ENCODE measurements around the gene TNFAIP8L1.
"Not testable (repeated sequence)": the region's sequence is repeated elsewhere in the genome, so short reads cannot be mapped to it uniquely, and the experiment has no call there.

TNFAIP8L1 gene

GRCh38 chr19:4638828-4639530, at the start of gene TNFAIP8L1:
Gene TNFAIP8L1, plus strand, starts transcription at chr19:4639516. Its CDS starts 12,354 bp downstream, at chr19:4651870.
- DNase-seq (ENCODE audit: low read depth in 2 of 2) = peak; percentile 98

- DNase-seq (ENCODE audit: low read depth in 2 of 2) = no peak
Observed at GRCh38 chr19:4589579-4590410, 49.5 kb upstream of the TNFAIP8L1 start.

- DNase-seq (ENCODE audit: low read depth in 2 of 2) = no peak
Observed at GRCh38 chr19:4590559-4590958, 48.8 kb upstream of the TNFAIP8L1 start.

- DNase-seq (ENCODE audit: low read depth in 2 of 2) = no peak
Observed at GRCh38 chr19:4591320-4591719, 48.0 kb upstream of the TNFAIP8L1 start.

GRCh38 chr19:4592445-4592844, 46.9 kb upstream of the TNFAIP8L1 start:
- DNase-seq (ENCODE audit: low read depth in 2 of 2) = no peak

- DNase-seq (ENCODE audit: low read depth in 2 of 2) = no peak
Observed at GRCh38 chr19:4593409-4593851, 45.9 kb upstream of the TNFAIP8L1 start.

- no peak for DNase-seq (ENCODE audit: low read depth in 2 of 2)
Observed at GRCh38 chr19:4594201-4594600, 45.1 kb upstream of the TNFAIP8L1 start.

- not testable (repeated sequence) for DNase-seq (ENCODE audit: low read depth in 2 of 2)
Observed at GRCh38 chr19:4595158-4595557, 44.2 kb upstream of the TNFAIP8L1 start.

GRCh38 chr19:4596033-4596904, 43.0 kb upstream of the TNFAIP8L1 start:
- no peak for DNase-seq (ENCODE audit: low read depth in 2 of 2)

GRCh38 chr19:4597278-4597974, 41.9 kb upstream of the TNFAIP8L1 start:
- no peak for DNase-seq (ENCODE audit: low read depth in 2 of 2)

GRCh38 chr19:4597975-4598671, 41.2 kb upstream of the TNFAIP8L1 start:
- no peak for DNase-seq (ENCODE audit: low read depth in 2 of 2)

- DNase-seq (ENCODE audit: low read depth in 2 of 2) = no peak
Observed at GRCh38 chr19:4598712-4599111, 40.6 kb upstream of the TNFAIP8L1 start.

GRCh38 chr19:4600082-4600481, 39.2 kb upstream of the TNFAIP8L1 start:
- DNase-seq (ENCODE audit: low read depth in 2 of 2) = no peak

GRCh38 chr19:4600893-4601292, 38.4 kb upstream of the TNFAIP8L1 start:
- no peak for DNase-seq (ENCODE audit: low read depth in 2 of 2)

- DNase-seq (ENCODE audit: low read depth in 2 of 2) = no peak
Observed at GRCh38 chr19:4602173-4602788, 37.0 kb upstream of the TNFAIP8L1 start.

- no peak for DNase-seq (ENCODE audit: low read depth in 2 of 2)
Observed at GRCh38 chr19:4602915-4603314, 36.4 kb upstream of the TNFAIP8L1 start.

GRCh38 chr19:4604912-4605311, 34.4 kb upstream of the TNFAIP8L1 start:
- DNase-seq (ENCODE audit: low read depth in 2 of 2) = no peak

GRCh38 chr19:4606181-4606580, 33.1 kb upstream of the TNFAIP8L1 start:
- DNase-seq (ENCODE audit: low read depth in 2 of 2) = no peak

GRCh38 chr19:4606921-4607678, 32.2 kb upstream of the TNFAIP8L1 start:
- no peak for DNase-seq (ENCODE audit: low read depth in 2 of 2)

All from stimulated activated CD8-positive, alpha-beta memory T cell treated with anti-CD3 and anti-CD28 coated beads, Interleukin-15, amount 100 ng/mL, for 4 hours (primary cell).